Stimulated activated CD4-positive, alpha-beta T cell treated with anti-CD3 and anti-CD28 coated beads, TNF-alpha, amount 100 ng/mL, for 1 hour (primary cell): ENCODE data around the gene APCDD1L.

Experiments used
- DNase-seq, 3 donors: peaks; one replicate each; pipeline ENCODE4 v3.0.0-alpha.2; 2020; ENCODE audit warnings: low read depth in 3 of 3, low spot score in 1 of 3

Gene APCDD1L

DNA sequence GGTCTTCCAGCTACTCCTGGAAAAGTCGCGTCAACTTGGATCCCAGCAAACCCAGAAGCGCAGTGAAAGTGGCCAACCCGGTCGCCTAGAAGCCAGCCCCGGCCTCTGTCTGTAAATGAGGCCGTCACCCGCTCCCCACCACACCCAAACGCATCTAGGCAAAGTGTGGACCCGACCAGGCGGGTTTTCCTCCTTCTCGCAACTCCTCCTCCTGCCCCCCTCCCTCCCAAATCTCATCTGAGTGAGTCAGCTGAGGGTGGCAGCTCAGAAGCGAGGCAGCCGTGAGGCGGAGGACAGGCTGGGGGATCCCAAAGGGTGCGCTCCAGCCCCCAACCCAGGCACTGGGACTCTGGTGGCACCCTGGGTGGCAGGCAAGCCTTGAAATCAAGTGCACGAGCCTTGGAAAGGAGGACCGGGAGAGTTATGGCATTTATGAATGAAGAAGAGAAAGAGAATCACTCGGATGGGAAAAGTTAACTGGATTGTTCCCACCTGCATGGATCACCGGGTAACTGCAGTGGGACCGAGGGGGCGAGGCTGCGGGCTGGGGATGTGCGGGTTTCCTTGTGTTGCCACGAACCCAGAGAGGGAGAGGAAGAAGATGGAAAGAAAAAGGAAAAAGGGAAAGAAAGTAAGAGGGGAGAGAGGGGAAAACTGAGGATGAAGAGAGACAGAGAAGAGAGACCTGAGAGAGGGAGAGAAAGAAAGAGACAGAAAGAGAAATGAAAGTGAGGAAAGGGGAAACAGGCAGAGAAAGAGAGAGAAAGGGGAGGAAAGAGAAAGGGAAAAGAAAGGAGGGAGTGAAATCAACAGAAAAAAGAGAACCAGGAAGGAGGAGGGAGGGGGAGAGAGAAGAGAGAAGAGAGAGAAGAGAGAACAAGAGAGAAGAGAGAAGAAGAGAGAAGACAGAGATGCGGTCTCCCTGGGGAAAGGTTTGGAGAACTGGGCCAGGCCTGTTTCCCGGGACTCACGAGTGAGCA, at the start of gene APCDD1L:
TSS of gene APCDD1L (minus strand) at position 167 of the 980 bp plus-strand sequence. CDS start 692 bp downstream, outside the sequence.
- DNase-seq, result no peak

GRCh38 chr20:58559368-58559729, 44.1 kb upstream of the APCDD1L start:
- DNase-seq, result no peak

- DNase-seq, result no peak
Observed at GRCh38 chr20:58558486-58559367, 43.5 kb upstream of the APCDD1L start.

GRCh38 chr20:58557733-58558342, 42.6 kb upstream of the APCDD1L start:
- no peak for DNase-seq

DNA sequence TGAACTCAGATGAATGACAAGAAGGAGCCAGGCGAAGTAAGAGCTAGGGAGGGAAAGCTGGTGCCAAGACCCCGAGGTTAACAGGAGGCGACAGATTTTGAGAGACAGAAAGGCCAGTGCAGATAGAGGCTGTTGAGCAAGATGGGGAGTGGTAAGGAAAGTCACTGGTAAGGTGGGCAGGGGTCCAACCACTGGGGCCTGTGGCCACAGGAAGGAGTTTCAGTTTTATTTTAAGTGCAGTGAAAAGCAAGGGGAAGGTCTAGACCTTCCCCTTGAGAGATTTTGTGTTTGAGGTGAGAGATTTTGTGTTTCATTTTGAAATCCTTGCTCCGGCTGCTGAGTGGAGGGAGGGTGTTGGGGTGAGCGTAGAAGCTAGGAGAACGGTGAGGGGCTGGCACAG, 41.8 kb upstream of the APCDD1L start:
- no peak for DNase-seq

GRCh38 chr20:58555078-58555765, 40.0 kb upstream of the APCDD1L start:
- DNase-seq, result no peak

GRCh38 chr20:58554541-58554940, 39.3 kb upstream of the APCDD1L start:
- DNase-seq, result no peak

DNA sequence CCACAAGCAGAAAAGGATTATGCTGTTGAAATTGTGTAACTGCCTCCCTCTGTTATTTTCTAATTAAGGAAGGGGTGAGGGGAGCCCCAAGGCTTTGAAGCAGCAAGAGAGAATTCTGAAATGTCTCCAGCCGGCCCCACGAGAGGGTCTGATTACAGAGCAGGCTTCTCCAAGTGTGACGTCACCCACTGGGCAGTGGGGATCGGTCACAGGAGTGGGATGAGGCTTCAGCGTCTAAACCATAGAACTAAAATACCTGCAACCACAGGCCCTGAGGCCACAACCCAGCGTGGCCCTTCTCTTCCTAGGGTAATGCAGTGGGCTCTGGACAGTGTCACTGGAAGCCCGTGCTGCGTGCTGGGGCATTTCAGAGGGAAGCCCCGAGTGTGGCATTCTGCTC, 38.6 kb upstream of the APCDD1L start:
- DNase-seq, result no peak

DNA sequence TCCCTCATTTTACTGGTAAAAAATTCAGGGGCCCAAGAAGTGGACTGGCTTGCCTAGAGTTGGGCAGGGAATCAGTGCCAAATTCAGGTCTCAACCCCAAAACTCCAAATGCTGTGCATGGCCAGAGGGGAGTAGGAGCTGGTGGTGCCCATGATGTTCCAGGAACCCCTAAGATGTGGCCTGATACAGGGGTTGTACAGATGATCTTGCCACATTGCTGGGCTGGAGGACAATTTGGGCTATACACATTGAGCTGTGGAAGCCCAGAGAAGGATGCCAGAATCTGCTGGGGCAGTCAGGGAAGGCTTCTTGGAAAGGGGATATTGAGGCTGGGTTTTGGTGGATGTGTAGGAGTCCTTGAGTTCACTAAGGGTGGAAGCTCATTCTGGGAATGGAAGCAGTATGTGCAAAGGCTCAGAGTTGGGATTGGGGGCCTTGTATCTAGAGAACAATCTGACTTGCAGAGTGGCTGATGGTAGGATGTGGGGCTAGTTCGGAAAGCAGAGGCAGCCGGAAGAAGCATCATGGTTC, 38.0 kb upstream of the APCDD1L start:
- DNase-seq, result no peak

DNA sequence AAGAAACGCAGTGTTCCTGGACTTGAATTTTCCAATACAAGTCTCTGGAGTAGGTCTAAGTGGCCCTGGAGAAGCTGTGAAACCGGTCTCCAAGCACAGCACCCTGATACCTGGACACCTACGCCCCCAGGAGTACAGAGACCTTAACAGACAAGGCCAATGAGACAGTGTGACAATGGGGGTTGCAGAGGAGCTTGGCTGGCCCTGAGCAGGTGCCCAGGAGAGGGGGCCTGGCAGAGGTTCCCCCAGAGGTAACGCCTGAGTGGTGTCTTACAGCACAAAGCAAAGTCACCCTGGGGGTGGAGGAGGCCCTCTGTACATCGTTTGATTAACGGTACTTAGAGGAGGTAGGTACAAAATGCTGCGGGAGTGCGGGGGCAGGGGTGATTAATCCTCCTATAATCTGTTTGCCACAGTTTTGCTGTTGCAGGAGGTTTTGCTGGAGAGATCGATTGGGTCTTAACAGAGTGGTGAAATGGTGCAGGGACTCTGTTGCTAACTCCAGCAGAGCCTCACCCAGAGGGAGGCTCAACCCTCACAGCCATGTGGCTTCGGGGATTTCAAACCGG, 37.3 kb upstream of the APCDD1L start:
- DNase-seq, result no peak

DNA sequence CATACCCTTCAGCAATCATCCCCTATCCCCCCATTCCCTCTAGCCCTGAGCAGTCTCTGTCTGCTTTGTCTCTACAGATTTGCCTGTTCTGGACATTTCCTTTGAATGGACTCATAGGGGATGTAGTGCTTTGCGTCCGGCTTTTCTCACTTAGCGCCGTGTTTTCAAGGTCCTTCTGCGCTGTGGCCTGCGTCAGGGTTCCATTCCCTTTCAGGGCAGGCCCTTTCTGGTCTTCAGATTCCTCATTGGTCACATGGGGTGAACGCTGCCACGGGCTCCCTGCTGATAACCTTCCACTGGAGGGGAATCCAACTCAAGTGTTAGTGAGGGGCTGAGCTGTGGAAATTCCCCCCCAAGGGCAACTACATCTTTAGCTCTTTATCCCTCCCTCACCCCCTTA, 36.4 kb upstream of the APCDD1L start:
- DNase-seq, result no peak

DNA sequence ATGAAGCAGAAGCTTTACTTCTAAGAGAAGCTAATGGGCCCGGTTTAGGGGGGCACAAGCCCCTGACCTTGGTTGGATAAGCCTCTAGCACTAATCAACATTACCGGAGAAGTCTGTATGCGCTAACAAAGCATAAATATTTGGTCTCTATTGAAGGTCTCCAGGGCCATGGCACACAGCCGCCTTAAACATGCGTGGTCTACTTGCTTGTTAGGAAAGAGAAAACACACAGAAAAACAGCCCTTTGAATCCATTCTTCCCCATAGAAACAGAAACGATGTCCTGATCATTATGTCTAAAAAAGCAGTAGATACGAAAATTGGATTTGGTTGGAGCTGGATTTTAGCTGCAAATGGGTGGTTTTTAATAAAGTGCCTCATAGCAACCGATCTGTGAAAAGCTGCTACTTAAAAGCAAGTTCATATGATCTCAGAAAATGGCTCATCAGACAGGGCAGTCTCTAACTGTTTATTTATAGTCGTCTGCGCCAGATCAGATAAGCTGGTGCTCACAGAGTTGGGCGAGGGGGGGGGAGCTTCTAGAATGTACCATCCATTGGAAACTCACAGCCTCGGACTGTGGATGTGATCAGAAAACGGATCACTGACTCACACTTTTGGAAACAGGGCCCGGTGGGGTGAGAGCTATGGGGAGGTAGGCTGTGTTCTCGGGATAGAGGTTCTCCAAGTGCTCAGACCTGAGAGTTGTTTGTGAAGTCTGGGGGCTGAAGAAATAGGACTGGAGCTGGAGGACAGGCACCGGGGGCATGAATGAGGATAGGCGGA, 35.3 kb upstream of the APCDD1L start:
- DNase-seq, result no peak

DNA sequence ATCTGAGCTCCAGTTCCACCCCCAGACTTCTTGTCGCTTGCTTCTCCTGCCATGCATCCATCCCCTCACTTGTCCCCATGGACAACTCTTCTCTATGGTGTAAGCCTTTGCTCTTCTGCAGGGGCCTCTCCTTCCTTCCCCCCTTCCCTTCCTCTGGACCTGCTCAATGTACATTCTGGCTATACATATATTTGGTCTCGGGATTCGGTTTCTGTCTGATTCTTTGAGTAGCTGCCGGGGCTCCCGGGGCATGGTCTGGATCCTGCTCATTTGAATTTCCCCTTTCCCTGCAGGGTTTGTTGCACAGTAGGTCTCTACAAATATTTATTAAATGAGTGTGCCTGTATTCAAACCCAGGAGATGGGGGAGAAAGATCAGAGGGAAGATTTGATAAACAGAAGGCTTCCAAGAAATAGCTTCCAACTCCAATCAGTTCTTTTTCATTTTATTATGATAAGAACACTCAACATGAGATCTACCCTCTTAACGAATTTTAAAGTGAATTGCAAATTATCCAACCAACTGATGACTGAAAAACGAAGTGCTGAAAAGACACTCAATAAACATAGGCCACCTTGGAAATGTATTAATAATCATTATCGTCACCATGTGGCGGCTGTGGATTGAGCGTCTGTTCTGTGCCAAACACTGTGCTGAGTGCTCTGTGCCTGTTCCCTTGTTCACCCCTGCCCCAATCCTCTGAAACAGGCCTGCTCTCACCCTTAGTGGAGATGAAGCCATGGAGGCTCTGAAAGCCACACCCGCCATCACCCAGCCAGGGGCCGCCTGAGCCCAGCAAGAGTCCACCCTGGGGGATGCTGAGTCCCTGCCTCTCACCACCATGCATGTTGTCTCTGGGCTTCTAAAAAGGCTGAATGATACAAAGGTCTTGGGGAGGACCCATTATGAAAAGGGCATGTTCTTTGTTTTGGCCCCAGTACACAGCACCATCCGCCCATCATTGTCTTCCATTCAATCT, 34.3 kb upstream of the APCDD1L start:
- DNase-seq, result no peak

GRCh38 chr20:58547623-58548475, 32.6 kb upstream of the APCDD1L start:
- no peak for DNase-seq

GRCh38 chr20:58546756-58547622, 31.8 kb upstream of the APCDD1L start:
- no peak for DNase-seq

- no peak for DNase-seq
Observed at GRCh38 chr20:58546416-58546711, 31.2 kb upstream of the APCDD1L start.
